Choroid plexus epithelial cell (primary cell): ENCODE data around the gene HSH2D.

Experiments
- DNase-seq: peaks from one replicate; pipeline ENCODE4 v3.0.0-alpha.2; 2010; ENCODE audit warnings: low read depth
- H3K4me3 ChIP-seq: 2 replicates; pipeline ENCODE4 v1.5.1; 2011; ENCODE audit warnings: low read depth, mild to moderate bottlenecking, control low read depth, low read length, moderate library complexity
- TF ChIP-seq, protein P1 (sequence below): conservative IDR thresholded peaks from 2 replicates; pipeline ENCODE4 v1.5.1; 2011; ENCODE audit warnings: low read depth, mild to moderate bottlenecking, control low read depth, inconsistent platforms, low read length, moderate library complexity

HSH2D gene

DNA sequence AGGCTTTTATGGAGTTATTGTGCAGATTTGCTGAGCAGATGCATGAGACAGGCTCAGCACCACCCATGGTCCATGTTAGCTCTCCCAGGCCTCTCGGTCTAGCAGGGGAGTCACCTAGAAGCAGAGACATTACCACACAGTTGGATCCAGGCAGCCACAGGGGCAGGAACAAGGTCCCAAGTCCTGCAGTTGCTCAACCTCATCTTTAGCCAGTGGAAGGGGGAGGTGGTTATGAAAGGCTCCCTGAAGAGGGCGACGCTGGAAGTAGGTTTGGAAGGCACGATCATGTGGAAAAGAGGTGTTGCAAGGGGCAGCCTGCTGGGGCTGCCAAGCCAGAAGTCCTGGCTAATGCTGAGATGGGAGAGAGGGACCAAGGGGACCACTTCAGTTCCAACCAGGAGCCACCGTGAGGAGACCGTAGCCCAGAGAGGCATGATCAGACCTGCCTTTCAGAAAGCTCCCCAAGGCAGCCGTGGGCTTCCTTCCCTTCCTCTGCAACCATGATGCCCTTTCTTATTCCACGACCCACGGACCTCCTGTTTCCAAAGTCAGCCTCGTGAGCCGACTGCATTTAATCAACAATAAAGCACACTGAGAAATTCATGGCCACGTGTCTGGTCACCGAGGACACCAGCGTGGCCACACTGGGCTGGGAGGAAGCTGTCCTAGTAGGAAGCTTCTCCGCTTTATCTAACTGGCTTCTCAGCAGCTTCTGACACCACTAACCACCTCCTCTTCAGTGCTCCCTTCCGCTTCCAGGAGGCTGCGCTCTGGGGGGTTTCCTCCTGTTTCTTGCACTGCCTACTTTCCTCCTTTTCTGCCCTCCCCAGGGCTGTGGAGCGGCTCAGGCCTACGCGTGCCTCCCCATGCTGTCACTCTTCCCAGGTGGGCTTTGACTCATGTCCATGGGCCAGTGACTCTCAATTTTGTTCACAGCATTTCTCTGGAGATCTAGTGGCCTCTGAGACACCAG is 56.8 kb downstream of the HSH2D start:
- TF ChIP-seq, protein P1, sequence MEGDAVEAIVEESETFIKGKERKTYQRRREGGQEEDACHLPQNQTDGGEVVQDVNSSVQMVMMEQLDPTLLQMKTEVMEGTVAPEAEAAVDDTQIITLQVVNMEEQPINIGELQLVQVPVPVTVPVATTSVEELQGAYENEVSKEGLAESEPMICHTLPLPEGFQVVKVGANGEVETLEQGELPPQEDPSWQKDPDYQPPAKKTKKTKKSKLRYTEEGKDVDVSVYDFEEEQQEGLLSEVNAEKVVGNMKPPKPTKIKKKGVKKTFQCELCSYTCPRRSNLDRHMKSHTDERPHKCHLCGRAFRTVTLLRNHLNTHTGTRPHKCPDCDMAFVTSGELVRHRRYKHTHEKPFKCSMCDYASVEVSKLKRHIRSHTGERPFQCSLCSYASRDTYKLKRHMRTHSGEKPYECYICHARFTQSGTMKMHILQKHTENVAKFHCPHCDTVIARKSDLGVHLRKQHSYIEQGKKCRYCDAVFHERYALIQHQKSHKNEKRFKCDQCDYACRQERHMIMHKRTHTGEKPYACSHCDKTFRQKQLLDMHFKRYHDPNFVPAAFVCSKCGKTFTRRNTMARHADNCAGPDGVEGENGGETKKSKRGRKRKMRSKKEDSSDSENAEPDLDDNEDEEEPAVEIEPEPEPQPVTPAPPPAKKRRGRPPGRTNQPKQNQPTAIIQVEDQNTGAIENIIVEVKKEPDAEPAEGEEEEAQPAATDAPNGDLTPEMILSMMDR: peak; percentile 25
- peak; percentile 71 for DNase-seq
- H3K4me3 ChIP-seq: no peak overlapping the region

- H3K4me3 ChIP-seq: no peak overlapping the region
- no peak for DNase-seq
- TF ChIP-seq, protein P1: no peak
These were observed 57.5 kb downstream of the HSH2D start for GRCh38 chr19:16201011-16201391.

DNA sequence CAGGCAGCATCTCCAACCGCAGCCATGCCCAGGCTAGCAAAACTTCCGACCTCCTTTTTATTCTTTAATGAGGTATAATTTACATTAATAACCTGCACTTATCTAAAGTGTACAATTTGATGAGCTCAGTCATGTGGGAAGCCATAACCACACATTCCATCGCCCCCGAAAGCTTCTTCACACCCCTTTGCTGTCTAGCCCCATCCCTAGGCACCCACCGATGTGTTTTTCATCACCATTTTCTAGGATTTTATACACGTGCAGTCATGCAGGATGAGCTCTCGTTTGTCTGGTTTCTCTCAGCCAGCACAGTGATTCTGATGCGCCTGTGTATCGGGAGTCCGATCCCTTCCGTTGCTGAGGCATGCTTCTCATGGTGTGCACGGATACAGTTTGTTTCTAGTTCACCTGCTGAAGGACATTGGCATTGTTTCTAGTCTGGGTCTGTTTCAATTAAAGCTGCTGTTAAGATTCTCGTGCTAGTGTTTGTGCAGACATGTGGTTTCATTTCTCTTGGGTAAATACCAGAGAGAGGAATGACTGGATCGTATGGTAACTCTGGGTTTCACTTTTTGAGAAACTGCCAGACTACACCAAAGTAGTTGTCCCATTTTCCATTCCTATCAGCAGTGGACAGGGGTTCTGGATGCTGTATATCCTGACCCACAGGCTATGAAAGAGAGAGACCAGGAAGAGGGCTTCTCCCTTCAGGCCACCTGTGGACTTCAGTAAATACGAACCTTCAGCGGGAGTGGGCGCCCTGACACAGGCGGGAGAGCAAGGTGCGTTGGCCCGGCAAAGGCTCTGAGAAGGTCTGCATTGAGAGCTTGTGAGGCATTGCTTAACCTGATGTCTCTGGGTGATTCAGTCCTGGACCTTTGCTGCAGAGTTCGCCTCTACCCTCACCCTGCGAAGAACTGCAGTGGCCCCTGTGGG is 59.1 kb downstream of the HSH2D start:
- H3K4me3 ChIP-seq: no peak overlapping the region
- peak; percentile 50 for DNase-seq
- TF ChIP-seq, protein P1: no peak

DNA sequence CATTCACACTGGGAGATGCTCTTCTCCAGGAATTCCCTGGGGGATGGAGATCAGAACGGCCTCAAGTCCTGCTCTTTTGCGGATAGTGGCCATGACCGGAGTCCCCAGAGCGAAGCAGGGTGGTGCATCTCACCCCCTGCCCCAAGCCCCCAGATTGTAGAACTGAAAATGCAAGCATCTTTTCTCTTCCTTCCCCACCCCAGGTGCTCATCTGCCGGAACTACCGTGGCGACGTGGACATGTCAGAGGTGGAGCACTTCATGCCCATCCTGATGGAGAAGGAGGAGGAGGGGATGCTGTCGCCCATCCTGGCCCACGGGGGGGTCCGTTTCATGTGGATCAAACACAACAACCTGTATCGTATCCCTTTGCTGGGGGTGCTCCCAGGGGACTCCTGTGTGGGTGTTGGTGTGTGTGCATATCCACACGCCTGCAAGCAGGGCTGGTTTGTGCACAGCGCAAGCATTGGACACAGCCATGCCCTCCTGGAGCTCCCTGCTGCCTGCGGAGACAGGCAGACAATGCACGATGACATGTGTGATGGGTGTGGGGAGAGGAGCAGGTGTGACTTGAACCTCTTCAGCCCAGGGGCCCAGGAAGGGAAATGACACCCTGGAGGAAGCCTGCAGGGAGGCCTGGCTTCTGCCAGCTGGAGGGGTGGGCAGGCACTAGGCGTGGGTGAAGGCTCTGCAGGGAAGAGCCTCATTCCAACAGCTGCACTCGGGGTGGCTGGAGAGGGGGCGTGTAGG is 59.9 kb downstream of the HSH2D start:
- DNase-seq: no peak
- TF ChIP-seq, protein P1: no peak
- H3K4me3 ChIP-seq: no peak overlapping the region

DNA sequence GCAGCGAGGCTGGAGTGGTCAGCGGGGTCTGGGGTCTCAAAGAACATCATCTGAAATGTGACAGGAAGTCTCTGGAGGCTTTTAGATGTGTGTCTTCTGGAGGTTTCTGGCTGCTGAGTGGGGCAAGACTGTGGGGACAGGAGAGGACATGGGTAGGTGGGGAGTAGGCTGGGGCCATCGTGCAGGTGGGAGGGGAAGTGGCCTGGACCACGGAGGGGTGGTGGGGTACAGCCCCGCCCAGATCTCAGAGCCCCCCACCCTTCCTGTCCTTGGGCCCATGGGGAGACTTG is 60.5 kb downstream of the HSH2D start:
- H3K4me3 ChIP-seq: no peak overlapping the region
- no peak for DNase-seq
- TF ChIP-seq, protein P1: no peak

GRCh38 chr19:16205205-16206045 is 61.9 kb downstream of the HSH2D start:
- TF ChIP-seq, protein P1: no peak
- H3K4me3 ChIP-seq: no peak overlapping the region
- DNase-seq: no peak
